Measurements from ENCODE around the gene LEMD2. TPM values are rescaled to one million over a fixed set of nuclear protein-coding genes. Genes with fewer than 3 reads are reported as not detected.
A peak's percentile ranks its signal among the peaks of the same experiment; 100 is the strongest.

The LEMD2 gene
- total RNA-seq, 2 donors from 2014 or later: 62.6 to 66.7 TPM

- intact Hi-C loops (cut with DNase I, micrococcal nuclease): no loop called here
These were observed 10.7 kb upstream of the LEMD2 start for GRCh38 chr6:33799454-33800113.

GRCh38 chr6:33798343-33798848 is 9.5 kb upstream of the LEMD2 start:
- no peak for ATAC-seq
- no peak for DNase-seq
- intact Hi-C loops (cut with DNase I, micrococcal nuclease): no loop called here

More at GRCh38 chr6:33799454-33800113, 10.7 kb upstream of the LEMD2 start:
- no peak for DNase-seq
- ATAC-seq: no peak

- no peak for DNase-seq
- ATAC-seq: no peak
- intact Hi-C loops (cut with DNase I, micrococcal nuclease): no loop called here
These were observed 8.9 kb upstream of the LEMD2 start for GRCh38 chr6:33797626-33798342.

GRCh38 chr6:33794910-33795623 is 6.1 kb upstream of the LEMD2 start:
- DNase-seq (no peak), ATAC-seq (peak; percentile 55)
- intact Hi-C loops (cut with DNase I, micrococcal nuclease): no loop called here

GRCh38 chr6:33792981-33793380 is 4.1 kb upstream of the LEMD2 start:
- no peak for DNase-seq
- ATAC-seq: no peak
- intact Hi-C loops (cut with DNase I, micrococcal nuclease): no loop called here

GRCh38 chr6:33791620-33792019 is 2.7 kb upstream of the LEMD2 start:
- ATAC-seq (no peak), DNase-seq (no peak)
- intact Hi-C loops (cut with DNase I, micrococcal nuclease): no loop called here

- ATAC-seq (no peak), DNase-seq (no peak)
- intact Hi-C loops (cut with DNase I, micrococcal nuclease): no loop called here
These were observed 2.0 kb upstream of the LEMD2 start for GRCh38 chr6:33790910-33791309.

- no peak for DNase-seq
- intact Hi-C loops (cut with DNase I, micrococcal nuclease): no loop called here
- no peak for ATAC-seq
These were observed 1.4 kb upstream of the LEMD2 start for GRCh38 chr6:33790379-33790778.

- ATAC-seq (no peak), DNase-seq (no peak)
- intact Hi-C loops (cut with DNase I, micrococcal nuclease): no loop called here
These were observed 593 bp upstream of the LEMD2 start for GRCh38 chr6:33789550-33789895.

- intact Hi-C loops (cut with DNase I, micrococcal nuclease): no loop called here
- ATAC-seq: peak; percentile 58
- peak; percentile 75 to 78 for DNase-seq
These were observed 806 bp downstream of the LEMD2 start for GRCh38 chr6:33787954-33788693.

- ATAC-seq (no peak), DNase-seq (no peak)
- intact Hi-C loops (cut with DNase I, micrococcal nuclease): no loop called here
These were observed 1.5 kb downstream of the LEMD2 start for GRCh38 chr6:33787346-33787953.

- ATAC-seq (no peak), DNase-seq (no peak)
- intact Hi-C loops (cut with DNase I, micrococcal nuclease): no loop called here
These were observed 2.2 kb downstream of the LEMD2 start for GRCh38 chr6:33786736-33787135.

- DNase-seq (no peak), ATAC-seq (no peak)
- intact Hi-C loops (cut with DNase I, micrococcal nuclease): no loop called here
These were observed 3.2 kb downstream of the LEMD2 start for GRCh38 chr6:33785778-33786177.

GRCh38 chr6:33784787-33785186 is 4.1 kb downstream of the LEMD2 start:
- ATAC-seq: no peak
- intact Hi-C loops (cut with DNase I, micrococcal nuclease): no loop called here

GRCh38 chr6:33783781-33784520 is 5.0 kb downstream of the LEMD2 start:
- ATAC-seq (no peak), DNase-seq (no peak)
- intact Hi-C loops (cut with DNase I, micrococcal nuclease): no loop called here

More at GRCh38 chr6:33784787-33785186, 4.1 kb downstream of the LEMD2 start:
- no peak for DNase-seq

GRCh38 chr6:33782561-33782960 is 6.4 kb downstream of the LEMD2 start:
- no peak for ATAC-seq
- intact Hi-C loops (cut with DNase I, micrococcal nuclease): no loop called here
- no peak for DNase-seq

GRCh38 chr6:33781131-33781975 is 7.6 kb downstream of the LEMD2 start:
- peak; percentile 27 for ATAC-seq
- intact Hi-C loops (cut with DNase I, micrococcal nuclease): no loop called here
- DNase-seq: no peak

All from left colon (tissue), 2 donors.